A549 (cell line): ENCODE results near the gene UACA.

ENCODE experiments used
- CBX2 ChIP-seq: fragments of 200-600 bp; sonication (generic); IDR thresholded peaks from 2 replicates; pipeline ENCODE4 v1.6.1; 2016; ENCODE audit warnings: low read depth, mild to moderate bottlenecking, borderline replicate concordance
- CEBPB ChIP-seq, 2 experiments: fragments of >200 bp in 1 of 2; sonication (Bioruptor Twin) in 1 of 2; formaldehyde crosslinking in 1 of 2; IDR thresholded peaks; 2 replicates each; pipeline ENCODE4 v1.6.1; 2012 to 2016
- EP300 ChIP-seq, 2 experiments: fragments of >200 bp; sonication (Bioruptor Twin); formaldehyde crosslinking; IDR thresholded peaks; 2 replicates in 1 of 2; 3 replicates in 1 of 2; pipeline ENCODE4 v1.6.1; 2016 to 2017
- MAZ ChIP-seq: fragments of 150-350 bp; IDR thresholded peaks from 2 replicates; pipeline ENCODE4 v1.6.1; 2014; ENCODE audit warnings: antibody characterized with exemption, low read depth, low read length, borderline replicate concordance
- TF ChIP-seq, protein P1 (sequence below): fragments of >200 bp; sonication (Bioruptor Twin); formaldehyde crosslinking; IDR thresholded peaks from 3 replicates; pipeline ENCODE4 v1.5.1; 2016

- TF ChIP-seq CBX2 (no peak), MAZ (no peak), EP300 (IDR thresholded peaks at IDR 0.05) (no peak), CEBPB (IDR thresholded peaks at IDR 0.05) (no peak)
- TF ChIP-seq, protein P1, sequence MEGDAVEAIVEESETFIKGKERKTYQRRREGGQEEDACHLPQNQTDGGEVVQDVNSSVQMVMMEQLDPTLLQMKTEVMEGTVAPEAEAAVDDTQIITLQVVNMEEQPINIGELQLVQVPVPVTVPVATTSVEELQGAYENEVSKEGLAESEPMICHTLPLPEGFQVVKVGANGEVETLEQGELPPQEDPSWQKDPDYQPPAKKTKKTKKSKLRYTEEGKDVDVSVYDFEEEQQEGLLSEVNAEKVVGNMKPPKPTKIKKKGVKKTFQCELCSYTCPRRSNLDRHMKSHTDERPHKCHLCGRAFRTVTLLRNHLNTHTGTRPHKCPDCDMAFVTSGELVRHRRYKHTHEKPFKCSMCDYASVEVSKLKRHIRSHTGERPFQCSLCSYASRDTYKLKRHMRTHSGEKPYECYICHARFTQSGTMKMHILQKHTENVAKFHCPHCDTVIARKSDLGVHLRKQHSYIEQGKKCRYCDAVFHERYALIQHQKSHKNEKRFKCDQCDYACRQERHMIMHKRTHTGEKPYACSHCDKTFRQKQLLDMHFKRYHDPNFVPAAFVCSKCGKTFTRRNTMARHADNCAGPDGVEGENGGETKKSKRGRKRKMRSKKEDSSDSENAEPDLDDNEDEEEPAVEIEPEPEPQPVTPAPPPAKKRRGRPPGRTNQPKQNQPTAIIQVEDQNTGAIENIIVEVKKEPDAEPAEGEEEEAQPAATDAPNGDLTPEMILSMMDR = no peak
Measured at GRCh38 chr15:70702584-70702983, 60.8 kb downstream of the UACA start.
